Nephron progenitor cell (in vitro differentiated cells): ENCODE data around the gene USP3.

Experiments
- DNase-seq: peaks from one replicate; pipeline ENCODE4 v3.0.0; 2021
- H3K27ac Mint-ChIP-seq: 2 replicates; pipeline ENCODE4 v1.8.0; 2021; ENCODE audit warnings: mild to moderate bottlenecking, moderate library complexity, mixed read lengths
- H3K27me3 Mint-ChIP-seq: 2 replicates; pipeline ENCODE4 v1.8.0; 2021; ENCODE audit warnings: mild to moderate bottlenecking, low read depth, mixed read lengths; ENCODE audit not compliant: poor library complexity
- H3K36me3 Mint-ChIP-seq: 2 replicates; pipeline ENCODE4 v1.8.0; 2021; ENCODE audit warnings: low read depth, mixed read lengths
- H3K4me1 Mint-ChIP-seq: 2 replicates; pipeline ENCODE4 v1.8.0; 2021; ENCODE audit warnings: mixed read lengths
- H3K4me3 Mint-ChIP-seq: 2 replicates; pipeline ENCODE4 v1.8.0; 2021; ENCODE audit warnings: mild to moderate bottlenecking, moderate library complexity, mixed read lengths
- H3K9me3 Mint-ChIP-seq: 2 replicates; pipeline ENCODE4 v1.8.0; 2021; ENCODE audit warnings: mild to moderate bottlenecking, moderate library complexity, mixed read lengths
- CTCF ChIP-seq: fragments of 200-600 bp; sonication (generic); IDR thresholded peaks from 2 replicates; pipeline ENCODE4 v1.5.0; 2021; ENCODE audit warnings: antibody characterized with exemption

Gene USP3

GRCh38 chr15:63556736-63557135, 52.3 kb downstream of the USP3 start:
- no peaks in the 10 kb centered on the region for H3K9me3 Mint-ChIP-seq
- peaks cover 67% of the 10 kb centered on the region for H3K36me3 Mint-ChIP-seq
- DNase-seq = no peak
- H3K4me3 Mint-ChIP-seq = no peak overlapping the region
- H3K27ac Mint-ChIP-seq = peak overlapping the region; percentile 72
- H3K27me3 Mint-ChIP-seq = no peaks in the 10 kb centered on the region
- peaks cover 41% of the 10 kb centered on the region for H3K4me1 Mint-ChIP-seq
- no peak for TF ChIP-seq CTCF

- peaks cover 76% of the 10 kb centered on the region for H3K36me3 Mint-ChIP-seq
- no peak for TF ChIP-seq CTCF
- no peak overlapping the region for H3K4me3 Mint-ChIP-seq
- no peak overlapping the region for H3K27ac Mint-ChIP-seq
- H3K9me3 Mint-ChIP-seq = no peaks in the 10 kb centered on the region
- DNase-seq = no peak
- peaks cover 20% of the 10 kb centered on the region for H3K4me1 Mint-ChIP-seq
- no peaks in the 10 kb centered on the region for H3K27me3 Mint-ChIP-seq
Observed at GRCh38 chr15:63559753-63560152, 55.4 kb downstream of the USP3 start.

- H3K36me3 Mint-ChIP-seq = peaks cover 78% of the 10 kb centered on the region
- no peak for DNase-seq
- peak overlapping the region; percentile 5 for H3K27ac Mint-ChIP-seq
- no peaks in the 10 kb centered on the region for H3K9me3 Mint-ChIP-seq
- H3K4me1 Mint-ChIP-seq = peaks cover 12% of the 10 kb centered on the region
- no peak overlapping the region for H3K4me3 Mint-ChIP-seq
- no peaks in the 10 kb centered on the region for H3K27me3 Mint-ChIP-seq
- no peak for TF ChIP-seq CTCF
Observed at GRCh38 chr15:63560741-63561448, 56.5 kb downstream of the USP3 start.

- no peak for DNase-seq
- no peaks in the 10 kb centered on the region for H3K9me3 Mint-ChIP-seq
- peaks cover 65% of the 10 kb centered on the region for H3K36me3 Mint-ChIP-seq
- no peak overlapping the region for H3K4me3 Mint-ChIP-seq
- H3K27ac Mint-ChIP-seq = no peak overlapping the region
- H3K27me3 Mint-ChIP-seq = no peaks in the 10 kb centered on the region
- H3K4me1 Mint-ChIP-seq = peaks cover 8% of the 10 kb centered on the region
- no peak for TF ChIP-seq CTCF
Observed at GRCh38 chr15:63564093-63564492, 59.7 kb downstream of the USP3 start.

- peaks cover 59% of the 10 kb centered on the region for H3K36me3 Mint-ChIP-seq
- no peaks in the 10 kb centered on the region for H3K9me3 Mint-ChIP-seq
- no peak for TF ChIP-seq CTCF
- H3K27me3 Mint-ChIP-seq = no peaks in the 10 kb centered on the region
- peak overlapping the region; percentile 68 for H3K27ac Mint-ChIP-seq
- DNase-seq = no peak
- no peak overlapping the region for H3K4me3 Mint-ChIP-seq
- H3K4me1 Mint-ChIP-seq = peaks cover 4% of the 10 kb centered on the region
Observed at GRCh38 chr15:63565536-63566186, 61.3 kb downstream of the USP3 start.
